Measurements from ENCODE around the gene CPED1.
"Not testable (repeated sequence)": the region's sequence is repeated elsewhere in the genome, so short reads cannot be mapped to it uniquely, and the experiment has no call there.

The CPED1 gene

DNA sequence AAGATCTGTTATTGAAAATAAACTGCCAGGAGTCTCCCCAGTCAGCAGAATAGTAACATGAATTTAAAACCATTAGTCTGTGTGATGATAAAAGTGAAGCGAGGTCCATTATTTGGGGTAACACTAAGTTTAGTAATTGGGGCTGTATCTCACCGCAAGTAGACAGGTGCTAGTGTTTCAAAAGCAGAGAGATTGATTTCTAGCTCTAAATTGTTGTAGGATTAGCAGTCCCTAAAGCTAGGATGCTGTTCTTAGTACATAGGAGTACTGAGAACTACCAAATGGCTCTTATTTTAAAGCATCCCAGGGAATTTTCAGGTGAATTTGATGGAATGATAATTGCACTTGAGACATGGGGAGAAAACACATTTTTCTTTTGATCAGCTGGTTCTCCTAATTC, 70.5 kb downstream of the CPED1 start:
- FAIRE-seq (no peak), DNase-seq (ENCODE audit: insufficient read length, low spot score) (no peak)

DNA sequence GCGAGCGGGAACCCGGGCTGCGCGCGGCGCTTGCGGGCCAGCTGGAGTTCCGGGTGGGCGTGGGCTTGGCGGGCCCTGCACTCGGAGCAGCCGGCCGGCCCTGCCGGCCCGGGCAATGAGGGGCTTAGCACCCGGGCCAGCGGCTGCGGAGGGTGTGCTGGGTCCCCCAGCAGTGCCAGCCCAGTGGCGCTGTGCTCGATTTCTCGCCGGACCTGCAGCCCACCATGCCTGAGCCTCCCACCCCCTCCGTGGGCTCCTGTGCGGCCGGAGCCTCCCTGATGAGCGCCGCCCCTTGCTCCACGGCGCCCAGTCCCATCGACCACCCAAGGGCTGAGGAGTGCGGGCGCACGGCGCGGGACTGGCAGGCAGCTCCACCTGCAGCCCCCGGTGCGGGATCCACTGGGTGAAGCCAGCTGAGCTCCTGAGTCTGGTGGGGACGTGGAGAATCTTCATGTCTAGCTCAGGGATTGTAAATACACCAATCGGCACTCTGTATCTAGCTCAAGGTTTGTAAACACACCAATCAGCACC, 71.5 kb downstream of the CPED1 start:
- FAIRE-seq = not testable (repeated sequence)

DNA sequence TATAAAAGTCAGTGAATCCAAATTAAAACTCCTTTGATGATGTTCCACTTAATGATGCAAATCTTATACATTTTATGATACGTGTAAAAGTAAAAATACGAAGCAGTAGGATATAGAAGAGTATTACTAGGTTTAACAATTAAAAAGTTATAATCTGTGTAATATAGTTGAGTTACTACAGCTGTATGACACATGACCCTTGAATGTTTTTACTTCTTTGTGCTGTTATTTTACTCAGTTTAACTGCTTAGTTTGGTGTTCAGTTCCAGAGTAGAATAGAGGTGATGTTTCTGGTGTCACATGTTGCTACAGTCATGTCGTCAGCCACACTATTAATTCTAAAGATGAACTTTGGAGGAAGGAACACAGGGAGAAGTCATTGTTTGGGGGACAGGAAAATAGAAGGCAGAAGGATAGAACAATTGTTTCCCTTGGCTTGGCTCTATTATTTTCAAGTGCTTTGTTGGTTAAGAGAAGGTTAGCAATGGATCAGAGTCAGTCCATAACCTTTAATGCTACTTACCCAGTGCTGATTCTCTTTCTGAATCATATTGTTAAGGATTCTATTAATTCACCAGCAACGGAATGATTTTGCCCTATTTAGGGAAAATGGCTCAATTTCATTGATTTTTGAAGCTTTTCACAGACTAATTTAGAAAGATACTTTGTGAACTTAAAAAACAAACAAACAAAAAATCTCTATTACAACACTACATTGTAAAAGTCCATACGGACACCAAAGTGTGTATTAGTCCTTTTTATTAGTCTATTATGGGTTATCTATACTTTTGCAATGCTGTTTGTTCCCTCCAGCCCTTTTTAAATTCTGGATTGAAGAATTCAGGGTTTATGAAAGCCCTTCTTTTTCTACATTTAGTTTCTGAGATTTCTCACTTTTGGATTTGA, 73.4 kb downstream of the CPED1 start:
- DNase-seq (ENCODE audit: insufficient read length, low spot score) (no peak), FAIRE-seq (no peak)

More for the DNA sequence above, 71.5 kb downstream of the CPED1 start:
- not testable (repeated sequence) for DNase-seq (ENCODE audit: insufficient read length, low spot score)

DNA sequence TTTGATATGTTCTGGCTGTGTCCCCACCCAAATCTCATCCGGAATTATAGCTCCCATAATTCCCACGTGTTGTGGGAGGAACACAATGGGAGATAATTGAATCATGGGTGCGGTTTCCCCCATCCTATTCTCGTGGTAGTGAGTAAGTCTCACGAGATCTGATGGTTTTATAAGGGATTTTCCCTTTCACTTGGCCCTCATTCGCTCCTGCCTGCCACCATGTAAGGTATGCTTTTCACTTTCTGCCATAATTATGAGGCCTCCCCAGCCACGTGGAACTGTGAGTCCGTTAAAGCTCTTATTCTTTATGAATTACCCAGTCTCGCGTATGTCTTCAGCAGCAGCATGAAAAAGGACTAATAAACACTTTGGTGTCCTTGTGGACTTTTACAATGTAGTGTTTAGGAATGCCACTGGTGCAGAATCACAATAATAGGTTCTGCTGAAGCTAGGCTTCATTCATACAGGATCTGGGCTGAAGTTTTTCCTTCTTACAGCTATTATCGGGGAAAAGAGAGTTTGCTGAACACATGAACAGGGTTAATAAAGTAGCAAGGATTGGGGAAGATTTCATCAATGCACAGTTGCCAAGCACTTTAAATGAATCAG, 74.3 kb downstream of the CPED1 start:
- FAIRE-seq (no peak), DNase-seq (ENCODE audit: insufficient read length, low spot score) (no peak)

DNA sequence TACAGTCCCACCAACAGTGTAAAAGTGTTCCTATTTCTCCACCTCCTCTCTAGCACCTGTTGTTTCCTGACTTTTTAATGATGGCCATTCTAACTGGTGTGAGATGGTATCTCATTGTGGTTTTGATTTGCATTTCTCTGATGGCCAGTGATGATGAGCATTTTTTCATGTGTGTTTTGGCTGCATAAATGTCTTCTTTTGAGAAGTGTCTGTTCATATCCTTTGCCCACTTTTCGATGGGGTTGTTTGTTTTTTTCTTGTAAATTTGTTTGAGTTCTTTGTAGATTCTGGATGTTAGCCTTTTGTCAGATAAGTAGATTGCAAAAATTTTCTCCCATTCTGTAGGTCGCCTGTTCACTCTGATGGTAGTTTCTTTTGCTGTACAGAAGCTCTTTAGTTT, 79.2 kb downstream of the CPED1 start:
- FAIRE-seq; DNase-seq (ENCODE audit: insufficient read length, low spot score): not testable (repeated sequence)

DNA sequence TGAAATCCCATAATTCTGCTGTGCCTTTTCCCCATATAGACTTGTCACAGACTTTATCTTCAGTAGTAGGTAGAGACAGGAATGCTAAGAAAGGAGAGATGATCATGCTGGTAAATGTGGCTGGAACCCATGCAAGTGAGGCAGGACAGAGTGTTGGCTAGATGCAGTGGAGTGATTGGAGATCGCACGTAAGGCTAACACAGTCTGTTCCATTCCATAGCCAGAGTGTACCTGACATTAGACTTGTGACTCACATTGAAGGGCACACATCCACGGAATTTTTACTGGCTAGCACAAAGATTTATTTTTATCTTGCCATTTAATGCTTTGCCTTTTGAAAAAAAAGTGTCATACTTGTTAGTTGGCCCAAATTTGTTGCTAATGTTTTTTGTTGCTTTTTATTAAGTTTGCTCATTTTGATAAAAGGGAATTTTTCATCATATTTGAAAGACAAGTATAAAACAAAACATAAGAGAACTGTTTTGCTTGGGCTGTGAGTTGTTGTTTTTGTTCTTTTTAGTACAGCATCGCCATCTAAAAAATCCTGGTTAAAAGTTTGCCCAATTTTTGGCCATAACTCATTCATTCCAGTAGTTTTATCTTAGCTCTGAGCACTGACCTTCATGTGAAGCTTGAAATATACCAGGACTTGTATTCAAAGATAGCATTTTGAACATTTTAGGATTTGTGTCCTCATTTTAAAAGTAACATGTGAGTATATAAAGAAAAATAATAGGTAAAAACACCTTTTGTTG, 81.0 kb downstream of the CPED1 start:
- DNase-seq (ENCODE audit: insufficient read length, low spot score) (no peak), FAIRE-seq (no peak)

DNA sequence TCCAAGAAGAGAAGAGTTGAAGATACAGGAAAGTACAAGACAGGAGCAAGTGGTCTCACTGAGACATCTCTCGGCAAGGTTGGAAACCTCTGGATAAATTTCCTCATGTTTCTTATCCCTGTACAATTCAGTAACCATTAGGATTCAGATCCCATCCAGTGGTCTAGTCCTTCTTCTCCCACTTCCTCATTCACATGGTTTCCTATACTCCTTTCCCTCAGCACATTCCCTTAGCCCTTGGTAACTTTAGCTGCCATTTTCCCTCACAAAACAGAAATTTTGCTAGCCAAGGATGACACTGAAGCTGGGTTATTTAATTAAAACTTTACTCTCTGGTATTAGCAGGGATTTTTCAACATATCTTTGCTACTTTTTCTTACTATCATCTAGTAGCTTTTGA, 82.6 kb downstream of the CPED1 start:
- FAIRE-seq = no peak

DNA sequence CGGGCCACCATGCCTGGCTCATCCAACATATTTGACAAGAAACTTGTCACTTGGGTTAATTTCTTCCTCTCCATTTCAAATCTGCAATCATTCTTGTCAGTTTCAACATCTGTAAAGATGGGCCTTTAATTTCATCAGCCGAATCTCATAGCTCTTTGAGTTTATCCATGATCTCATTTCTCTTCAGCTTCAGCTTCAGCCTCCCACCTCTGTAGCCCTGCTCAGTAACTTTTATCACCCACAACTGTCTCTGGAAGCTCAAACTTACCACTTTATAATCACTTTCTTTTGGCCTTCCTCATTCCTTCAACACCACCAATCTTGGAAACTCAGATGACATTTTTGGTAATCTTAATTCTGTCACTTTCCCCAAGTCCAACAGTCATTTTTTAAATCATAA, 83.2 kb downstream of the CPED1 start:
- FAIRE-seq = no peak
- DNase-seq (ENCODE audit: insufficient read length, low spot score) = no peak

More for the DNA sequence above, 82.6 kb downstream of the CPED1 start:
- DNase-seq (ENCODE audit: insufficient read length, low spot score) = no peak

DNA sequence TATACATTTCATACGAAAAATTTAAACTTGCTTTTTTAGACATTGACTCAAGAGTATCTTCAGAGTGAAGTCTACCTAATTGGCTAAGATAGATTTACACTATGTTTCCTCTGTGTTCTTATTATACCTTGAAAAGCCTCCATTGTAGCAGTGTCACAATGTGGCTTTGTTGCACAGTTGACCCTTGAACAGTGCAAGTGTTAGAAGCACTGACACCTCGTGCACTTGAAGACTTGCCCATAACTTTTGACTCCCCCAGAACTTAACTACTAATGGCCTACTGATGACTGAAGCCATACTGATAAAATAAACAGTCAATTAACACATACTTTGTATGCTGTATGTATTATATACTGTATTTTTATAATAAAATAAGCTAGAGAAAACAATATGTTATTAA, 84.3 kb downstream of the CPED1 start:
- DNase-seq (ENCODE audit: insufficient read length, low spot score) (no peak), FAIRE-seq (no peak)

DNA sequence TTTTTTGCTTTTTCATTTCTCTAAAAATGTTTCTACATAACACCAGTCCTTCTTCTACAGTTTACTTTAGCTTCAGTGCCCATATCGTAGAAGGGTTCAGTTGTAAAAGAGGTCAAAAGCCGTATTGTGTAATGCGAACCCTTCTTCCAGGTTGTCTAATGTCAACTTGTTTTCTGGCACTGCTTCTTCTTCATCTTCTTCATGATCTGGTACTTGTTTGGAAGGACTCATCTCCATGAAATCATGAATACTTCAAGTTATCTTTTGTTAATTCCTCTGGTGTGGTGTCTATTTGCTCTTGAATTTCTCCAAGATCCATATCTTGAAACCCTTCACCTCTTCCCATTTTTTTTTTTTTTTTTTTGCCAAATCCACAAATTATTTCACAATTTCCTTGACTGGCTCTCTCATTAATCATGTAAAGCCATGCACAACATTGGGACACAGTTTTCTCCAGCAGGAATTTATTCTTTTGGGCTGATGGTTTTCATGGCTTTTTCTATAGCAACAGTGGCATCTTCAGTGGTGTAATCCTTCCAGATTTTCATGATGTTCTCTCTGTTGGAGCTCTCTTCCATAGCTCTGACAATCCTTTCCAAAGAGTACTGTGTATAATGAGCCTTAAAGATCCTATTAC, 85.1 kb downstream of the CPED1 start:
- DNase-seq (ENCODE audit: insufficient read length, low spot score) = no peak
- no peak for FAIRE-seq

DNA sequence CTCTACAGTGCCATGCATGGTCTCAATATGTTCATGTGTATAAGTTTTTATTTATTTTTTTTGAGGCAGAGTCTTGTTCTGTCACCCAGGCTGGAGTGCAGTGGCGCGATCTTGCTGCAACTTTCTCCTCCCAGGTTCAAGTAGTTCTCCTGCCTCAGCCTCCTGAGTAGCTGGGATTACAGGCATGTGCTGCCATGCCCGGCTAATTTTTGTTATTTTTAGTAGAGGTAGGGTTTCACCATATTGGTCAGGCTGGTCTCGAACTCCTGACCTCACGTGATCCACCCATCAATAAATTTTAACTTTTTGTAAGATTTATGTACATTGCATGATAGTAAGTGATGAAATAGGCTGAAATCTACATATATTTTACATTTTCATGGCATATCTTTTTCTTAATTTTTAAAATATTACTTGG, 86.9 kb downstream of the CPED1 start:
- not testable (repeated sequence) for FAIRE-seq; DNase-seq (ENCODE audit: insufficient read length, low spot score)

DNA sequence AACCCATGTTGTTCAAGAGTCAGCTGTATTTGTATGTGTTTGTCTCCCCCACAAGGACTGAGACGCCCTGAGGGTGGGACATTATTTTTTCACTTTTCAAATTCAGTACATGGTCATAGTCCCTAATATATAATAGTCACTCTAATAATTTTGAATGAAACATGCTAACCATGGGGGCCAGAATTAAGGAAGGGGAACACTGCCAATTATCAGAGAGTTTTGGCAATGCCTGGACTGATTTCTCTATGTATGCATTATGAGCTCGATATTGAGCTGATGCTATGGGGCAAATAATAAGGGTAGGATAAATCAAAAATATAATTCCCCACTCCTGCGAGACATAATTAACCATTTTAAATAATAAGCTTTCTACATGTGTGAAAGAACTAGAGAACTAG, 87.4 kb downstream of the CPED1 start:
- FAIRE-seq (no peak), DNase-seq (ENCODE audit: insufficient read length, low spot score) (no peak)

DNA sequence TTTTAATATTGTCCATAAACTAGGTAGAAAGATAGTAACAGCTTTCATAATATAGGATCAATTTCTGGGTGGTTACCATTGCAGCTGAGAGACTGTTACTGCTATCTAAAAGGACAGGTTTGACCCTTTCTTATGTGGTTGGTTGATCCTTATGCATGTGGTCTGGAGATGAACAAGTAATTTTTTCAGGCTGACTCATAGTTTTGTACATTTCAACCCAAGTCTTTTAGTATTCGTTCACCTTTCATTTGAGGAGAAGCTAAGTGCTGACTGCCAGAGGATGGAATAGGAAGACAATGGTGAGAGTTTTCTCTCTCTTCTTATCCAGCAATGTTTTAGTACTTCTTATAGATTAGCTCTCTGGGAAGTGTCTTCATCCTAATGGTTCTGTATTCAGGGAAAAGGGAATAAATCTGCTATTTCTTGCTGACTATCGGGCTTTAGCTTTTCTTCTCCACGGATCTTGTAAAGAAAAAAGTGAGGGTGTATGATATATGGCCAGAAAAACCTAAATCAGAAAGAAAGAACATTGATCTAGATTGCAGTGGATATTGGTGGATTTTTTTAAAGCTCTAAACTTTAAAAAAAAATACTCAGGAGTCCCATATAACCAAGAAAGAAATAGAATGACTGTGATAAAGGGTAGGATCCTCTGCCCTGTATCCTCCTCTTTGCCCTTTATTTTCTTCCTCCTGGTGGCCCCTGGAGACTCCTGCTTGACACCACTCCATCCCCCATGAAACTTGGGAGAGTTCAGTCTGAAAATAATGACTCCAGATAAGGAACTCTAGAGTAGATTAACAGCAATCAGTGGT, 88.0 kb downstream of the CPED1 start:
- no peak for FAIRE-seq
- no peak for DNase-seq (ENCODE audit: insufficient read length, low spot score)

DNA sequence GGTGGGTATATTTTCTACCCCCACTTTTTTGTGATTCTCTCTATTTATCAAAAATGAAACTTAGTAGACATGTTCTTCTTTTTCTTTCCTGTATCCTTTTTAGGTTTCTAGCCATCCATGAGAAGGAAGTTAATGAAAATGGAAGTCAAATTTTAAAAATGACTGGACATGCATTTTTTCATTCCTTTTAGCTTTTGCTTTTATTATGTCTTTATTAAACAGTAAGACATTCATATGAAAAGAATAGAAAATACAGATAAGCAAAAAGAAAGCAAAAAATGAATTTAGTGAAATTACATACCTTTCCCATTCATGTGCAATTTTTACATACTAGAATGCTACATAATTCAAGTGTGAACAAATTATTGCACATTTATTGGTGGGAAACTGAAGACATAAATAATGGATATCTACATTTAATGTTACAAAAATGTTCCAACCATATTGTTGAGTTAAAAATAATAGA, 88.7 kb downstream of the CPED1 start:
- no peak for FAIRE-seq
- DNase-seq (ENCODE audit: insufficient read length, low spot score) = no peak

DNA sequence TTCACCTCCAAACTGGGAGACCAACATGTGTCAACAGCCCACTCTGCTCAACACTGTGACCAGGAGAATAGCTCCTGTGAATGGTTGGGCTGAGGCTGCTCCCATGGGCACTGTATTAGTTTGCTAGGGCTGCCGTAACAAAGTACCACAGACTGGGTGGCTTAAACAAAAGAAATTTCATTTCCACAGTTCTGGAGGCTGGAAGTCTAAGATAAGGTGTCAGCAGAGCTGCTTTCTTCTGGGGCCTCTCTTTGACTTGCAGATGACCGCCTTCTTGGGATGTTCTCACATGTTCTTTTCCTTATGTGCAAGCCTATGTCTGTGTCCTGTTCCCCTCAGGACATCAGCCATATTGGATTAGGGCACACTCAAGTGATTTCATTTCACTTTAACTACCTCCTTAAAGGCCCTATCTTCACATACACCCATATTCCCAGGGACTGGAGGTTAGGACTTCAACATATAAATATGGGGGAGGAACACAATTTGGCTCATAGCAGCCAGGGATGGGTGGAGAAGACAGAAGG, 90.3 kb downstream of the CPED1 start:
- no peak for DNase-seq (ENCODE audit: insufficient read length, low spot score)
- FAIRE-seq = no peak

DNA sequence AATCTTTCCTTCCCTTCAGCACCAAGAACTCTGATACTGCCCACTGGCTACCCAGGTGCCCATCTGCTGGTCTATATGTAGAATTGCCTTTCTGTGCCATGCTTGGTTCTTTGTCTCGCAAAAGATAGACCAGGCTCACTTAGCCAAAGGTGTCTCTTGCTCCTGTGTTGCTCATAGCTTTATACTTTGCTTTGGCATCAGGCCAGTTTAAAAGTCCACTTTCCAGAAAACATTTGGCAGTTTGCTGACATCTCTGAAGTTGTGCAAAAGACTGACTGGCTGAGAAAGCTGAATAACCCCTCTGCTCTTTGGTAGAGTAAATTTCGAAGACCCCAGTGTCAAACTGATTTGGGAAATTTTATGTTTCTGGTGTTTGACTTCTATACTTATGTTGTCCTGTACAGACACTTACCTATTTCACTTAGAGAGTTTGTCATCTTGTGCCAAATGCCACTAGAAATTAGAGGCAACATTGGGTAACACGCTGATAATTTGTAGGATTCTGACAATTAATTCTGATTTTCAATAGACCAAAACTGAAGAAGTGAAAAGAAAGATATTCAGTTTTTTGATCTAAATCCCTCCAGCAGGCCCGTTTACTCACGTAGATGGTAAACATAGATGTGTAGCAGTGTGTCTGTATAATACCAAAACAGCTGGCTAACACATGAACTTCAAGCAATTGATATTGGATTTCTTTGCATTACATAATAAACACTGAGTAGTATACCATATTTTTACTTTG, 91.1 kb downstream of the CPED1 start:
- FAIRE-seq (no peak), DNase-seq (ENCODE audit: insufficient read length, low spot score) (no peak)

DNA sequence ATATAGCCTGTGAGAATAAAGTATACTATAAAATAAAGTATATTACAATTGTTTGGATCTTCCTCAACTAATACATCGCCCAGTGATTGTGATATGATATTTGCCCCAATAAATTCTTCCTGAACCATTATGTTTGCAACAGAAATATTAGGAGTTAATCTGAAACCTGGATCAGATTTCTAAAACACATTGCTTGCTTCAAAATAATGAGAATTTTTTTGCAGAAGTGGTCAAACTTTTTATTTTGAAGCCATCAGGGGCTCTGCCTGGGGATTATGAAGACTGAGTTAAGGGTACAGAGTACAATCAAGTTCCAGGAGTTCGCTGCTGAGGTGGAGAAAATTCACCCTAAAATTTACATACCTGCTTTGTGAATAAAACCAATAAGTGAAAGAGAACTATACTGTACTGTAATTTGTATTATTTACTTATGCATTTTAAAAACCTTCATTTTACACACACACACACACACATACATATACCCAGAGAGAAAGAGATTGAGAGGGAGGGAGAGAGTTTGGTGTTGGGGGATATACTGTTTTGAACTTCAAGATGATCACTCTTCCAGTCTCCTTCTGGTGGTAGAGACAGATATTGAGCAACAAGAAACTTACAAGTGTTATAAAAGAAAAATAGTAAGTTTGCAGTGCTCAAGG, 91.9 kb downstream of the CPED1 start:
- no peak for DNase-seq (ENCODE audit: insufficient read length, low spot score)
- no peak for FAIRE-seq

DNA sequence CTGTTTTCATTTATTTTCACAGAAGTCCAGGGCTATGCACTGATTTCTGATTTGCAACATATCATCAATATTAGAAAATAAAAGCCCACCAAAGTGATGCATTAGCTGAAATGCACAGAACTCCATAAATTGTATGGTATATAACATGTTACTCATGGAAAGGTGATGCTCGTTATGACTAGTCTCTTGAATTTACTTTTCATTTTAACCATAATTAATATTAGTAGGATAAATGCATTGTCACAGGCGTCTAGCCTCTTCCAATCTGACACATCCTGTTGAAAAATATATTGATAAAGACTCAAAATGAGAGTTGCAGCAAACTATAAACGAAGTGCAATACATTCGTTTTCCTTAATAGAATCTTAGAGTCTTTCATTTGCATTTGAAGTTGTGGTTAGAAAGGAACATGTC, 92.4 kb downstream of the CPED1 start:
- FAIRE-seq (no peak), DNase-seq (ENCODE audit: insufficient read length, low spot score) (no peak)
